Natural killer cell (primary cell): ENCODE measurements around the gene TANGO2. TPM values are rescaled to one million over a fixed set of nuclear protein-coding genes. Genes with fewer than 3 reads are reported as not detected.

Source experiments
- ATAC-seq, 3 donors: fragments of 150-1000 bp in 2 of 3; fragments of 200-7000 bp in 1 of 3; cut with Tn5 transposase; 1 replicate in 1 of 3; 2 replicates in 2 of 3; pipeline ENCODE4 v1.10.0; 2021; ENCODE audit warnings: mild to moderate bottlenecking in 2 of 3, moderate library complexity in 2 of 3
- DNase-seq, 2 donors: peaks; one replicate each; pipeline versions ENCODE4 v3.0.0 to v3.0.0-alpha.2; 2013 to 2021; ENCODE audit warnings: mixed read lengths in 1 of 2
- H3K27ac ChIP-seq: one replicate; pipeline ENCODE4 v1.5.1; 2013; ENCODE audit warnings: mild to moderate bottlenecking, low read length
- H3K27me3 ChIP-seq: one replicate; pipeline ENCODE4 v1.6.1; 2013; ENCODE audit warnings: low read length; ENCODE audit not compliant: control insufficient read depth, insufficient read depth
- H3K36me3 ChIP-seq: one replicate; pipeline ENCODE4 v1.6.1; 2013; ENCODE audit warnings: low read length; ENCODE audit not compliant: control insufficient read depth, insufficient read depth
- H3K4me1 ChIP-seq: one replicate; pipeline ENCODE4 v1.6.1; 2013; ENCODE audit warnings: low read length; ENCODE audit not compliant: control insufficient read depth, insufficient read depth
- H3K4me3 ChIP-seq: one replicate; pipeline ENCODE4 v1.5.1; 2013; ENCODE audit warnings: low read length
- H3K9me3 ChIP-seq: one replicate; pipeline ENCODE4 v1.6.1; 2013; ENCODE audit warnings: low read length; ENCODE audit not compliant: control insufficient read depth, insufficient read depth
- H3K27ac Mint-ChIP-seq, 2 donors: one replicate each; pipeline ENCODE4 v1.8.0; 2022; ENCODE audit warnings: mild to moderate bottlenecking in 2 of 2, mixed read lengths in 2 of 2, moderate library complexity in 1 of 2
- H3K27me3 Mint-ChIP-seq, 2 donors: one replicate each; pipeline ENCODE4 v1.8.0; 2022; ENCODE audit warnings: low read depth in 2 of 2, mixed read lengths in 2 of 2
- H3K36me3 Mint-ChIP-seq: one replicate; pipeline ENCODE4 v1.8.0; 2022; ENCODE audit warnings: mixed read lengths
- H3K4me1 Mint-ChIP-seq, 2 donors: one replicate each; pipeline ENCODE4 v1.8.0; 2022; ENCODE audit warnings: mixed read lengths in 2 of 2
- H3K4me3 Mint-ChIP-seq: one replicate; pipeline ENCODE4 v1.8.0; 2022; ENCODE audit warnings: mild to moderate bottlenecking, moderate library complexity, mixed read lengths
- H3K9me3 Mint-ChIP-seq, 2 donors: one replicate each; pipeline ENCODE4 v1.8.0; 2022; ENCODE audit warnings: mixed read lengths in 2 of 2
- WGBS: methylation state at CpG from one replicate; pipeline ENCODE4 v1.1.7; 2013; ENCODE audit warnings: missing lambda C conversion rate; ENCODE audit not compliant: insufficient coverage; 5-methylcytosine and 5-hydroxymethylcytosine counted together
- intact Hi-C: fragments of 100-400 bp; cut with micrococcal nuclease; formaldehyde crosslinking; loops from one replicate; pipeline ENCODE4 v1.14.2; 2022
- total RNA-seq, 4 donors: library from RNA; stranded (reverse); fragments of 120-200 nt in 1 of 4; gene quantifications; one replicate each; pipeline versions ENCODE4 v1.2.3 to v1.2.4, GENCODE V29; 2013 to 2022
- TF ChIP-seq, protein P1 (sequence below): fragments of 200-600 bp; IDR thresholded peaks from one replicate; pipeline ENCODE4 v1.8.0; 2022; ENCODE audit warnings: antibody characterized with exemption

TANGO2 gene
- total RNA-seq, 3 donors from 2014 or later (not counting 1 experiment from before 2014, with no cell fraction given), result 33.3 to 53.0 (median 46.2) TPM

DNA sequence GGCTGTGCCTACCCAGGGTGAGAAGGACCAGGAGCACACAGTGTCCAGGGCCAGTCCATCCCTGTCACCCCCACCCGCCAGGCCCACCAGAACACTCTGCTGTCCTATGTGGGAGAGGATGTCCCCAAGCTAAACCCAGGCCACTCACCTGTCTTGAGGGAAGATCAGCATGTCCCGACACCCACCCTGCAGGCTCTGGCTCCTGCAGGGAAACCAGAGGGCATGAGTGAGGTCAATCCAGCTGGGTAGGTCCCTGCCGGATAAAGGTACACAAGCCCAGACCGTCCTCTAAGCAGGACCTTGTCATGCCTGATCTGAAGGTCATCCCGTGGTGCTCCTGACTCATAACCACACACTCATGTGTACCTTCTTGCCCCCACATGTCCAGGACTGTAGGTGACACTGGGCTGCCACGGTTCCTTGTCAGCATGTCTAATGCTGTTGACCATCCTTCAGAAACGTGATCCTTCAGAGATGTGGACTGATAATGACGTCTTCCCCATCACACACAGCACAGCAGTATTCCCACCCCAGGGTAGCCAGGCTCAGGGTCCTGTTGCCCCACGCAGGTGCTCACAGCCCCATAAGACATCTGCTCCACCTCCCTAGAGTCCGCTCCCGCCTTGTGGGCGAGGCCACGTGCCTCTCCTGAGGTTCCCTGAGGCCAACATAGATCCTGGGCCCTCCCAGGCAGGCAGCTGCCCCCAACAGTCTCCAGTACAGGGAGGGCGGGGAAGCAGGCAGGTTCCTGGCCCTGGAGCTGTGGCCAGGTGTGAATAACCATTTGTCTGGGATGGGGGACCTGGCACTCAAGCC, 10.4 kb upstream of the TANGO2 start:
- H3K27me3 Mint-ChIP-seq, result no peaks in the 10 kb centered on the region
- no peaks in the 10 kb centered on the region for H3K36me3 Mint-ChIP-seq
- Histone ChIP-seq H3K9me3 (no peaks in the 10 kb centered on the region), H3K36me3 (no peaks in the 10 kb centered on the region), H3K4me3 (no peak overlapping the region), H3K4me1 (peaks cover 38% of the 10 kb centered on the region), H3K27me3 (no peaks in the 10 kb centered on the region), H3K27ac (no peak overlapping the region)
- no peaks in the 10 kb centered on the region for H3K9me3 Mint-ChIP-seq
- H3K4me1 Mint-ChIP-seq, result peaks cover 15 to 27% of the 10 kb centered on the region in 2 donors
- DNase-seq, result no peak
- 87% methylated on average over 14 of the region's 14 CpGs for WGBS
- no peak overlapping the region for H3K27ac Mint-ChIP-seq
- no peak for ATAC-seq
- intact Hi-C loops, result no loop called here
- no peak overlapping the region for H3K4me3 Mint-ChIP-seq
- TF ChIP-seq, protein P1, sequence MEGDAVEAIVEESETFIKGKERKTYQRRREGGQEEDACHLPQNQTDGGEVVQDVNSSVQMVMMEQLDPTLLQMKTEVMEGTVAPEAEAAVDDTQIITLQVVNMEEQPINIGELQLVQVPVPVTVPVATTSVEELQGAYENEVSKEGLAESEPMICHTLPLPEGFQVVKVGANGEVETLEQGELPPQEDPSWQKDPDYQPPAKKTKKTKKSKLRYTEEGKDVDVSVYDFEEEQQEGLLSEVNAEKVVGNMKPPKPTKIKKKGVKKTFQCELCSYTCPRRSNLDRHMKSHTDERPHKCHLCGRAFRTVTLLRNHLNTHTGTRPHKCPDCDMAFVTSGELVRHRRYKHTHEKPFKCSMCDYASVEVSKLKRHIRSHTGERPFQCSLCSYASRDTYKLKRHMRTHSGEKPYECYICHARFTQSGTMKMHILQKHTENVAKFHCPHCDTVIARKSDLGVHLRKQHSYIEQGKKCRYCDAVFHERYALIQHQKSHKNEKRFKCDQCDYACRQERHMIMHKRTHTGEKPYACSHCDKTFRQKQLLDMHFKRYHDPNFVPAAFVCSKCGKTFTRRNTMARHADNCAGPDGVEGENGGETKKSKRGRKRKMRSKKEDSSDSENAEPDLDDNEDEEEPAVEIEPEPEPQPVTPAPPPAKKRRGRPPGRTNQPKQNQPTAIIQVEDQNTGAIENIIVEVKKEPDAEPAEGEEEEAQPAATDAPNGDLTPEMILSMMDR, result no peak

DNA sequence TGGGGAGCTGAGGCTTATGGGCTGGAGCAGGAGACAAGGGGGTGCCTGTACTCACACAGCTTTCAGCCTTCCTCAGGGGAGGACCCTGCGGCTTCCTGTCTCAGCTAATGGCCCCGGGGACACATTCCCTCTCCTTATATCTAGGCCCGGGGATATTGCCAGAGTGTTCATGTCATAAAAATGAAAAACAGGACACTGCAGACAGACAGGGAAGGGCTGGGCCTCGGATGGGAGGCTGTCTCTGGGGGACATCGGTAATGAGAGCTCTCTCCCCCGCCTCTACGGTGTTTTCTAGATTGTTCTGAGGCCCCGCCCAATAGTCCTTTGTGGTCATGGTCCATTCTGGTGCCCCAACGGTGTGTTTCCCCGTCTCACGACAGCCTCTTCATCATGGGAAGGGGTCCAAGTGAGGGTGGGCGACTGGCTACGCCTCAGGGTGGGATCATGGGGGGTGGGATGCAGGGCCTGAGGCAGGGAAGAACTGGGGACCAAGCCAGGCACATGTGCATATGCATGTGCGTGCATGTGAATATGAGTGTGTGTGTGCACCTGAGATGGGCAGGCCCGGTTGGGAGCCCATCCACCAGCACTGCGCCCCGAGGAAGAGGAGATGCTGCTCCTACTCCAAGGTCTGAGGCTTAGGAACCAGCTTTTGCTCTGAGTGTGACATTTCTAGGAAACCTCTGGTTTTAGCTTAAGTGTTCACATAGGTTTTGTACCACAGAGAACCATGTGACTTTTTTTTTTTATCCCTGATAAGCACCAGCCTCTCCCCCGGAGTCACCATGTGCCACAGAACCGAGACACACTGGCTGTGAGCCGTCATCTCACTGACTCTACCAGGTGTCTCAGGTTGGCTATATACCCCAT, 9.6 kb upstream of the TANGO2 start:
- Mint-ChIP-seq H3K4me3 (no peak overlapping the region), H3K4me1 (peaks cover 15 to 27% of the 10 kb centered on the region in 2 donors), H3K9me3 (no peaks in the 10 kb centered on the region), H3K36me3 (no peaks in the 10 kb centered on the region), H3K27me3 (no peaks in the 10 kb centered on the region), H3K27ac (no peak overlapping the region)
- Histone ChIP-seq H3K4me1 (peaks cover 42% of the 10 kb centered on the region), H3K9me3 (no peaks in the 10 kb centered on the region), H3K36me3 (no peaks in the 10 kb centered on the region), H3K27me3 (no peaks in the 10 kb centered on the region), H3K4me3 (no peak overlapping the region), H3K27ac (no peak overlapping the region)
- WGBS, result 71% methylated on average over 20 of the region's 20 CpGs
- ATAC-seq (no peak), DNase-seq (no peak)
- intact Hi-C loops, result no loop called here
- TF ChIP-seq, protein P1, result no peak

DNA sequence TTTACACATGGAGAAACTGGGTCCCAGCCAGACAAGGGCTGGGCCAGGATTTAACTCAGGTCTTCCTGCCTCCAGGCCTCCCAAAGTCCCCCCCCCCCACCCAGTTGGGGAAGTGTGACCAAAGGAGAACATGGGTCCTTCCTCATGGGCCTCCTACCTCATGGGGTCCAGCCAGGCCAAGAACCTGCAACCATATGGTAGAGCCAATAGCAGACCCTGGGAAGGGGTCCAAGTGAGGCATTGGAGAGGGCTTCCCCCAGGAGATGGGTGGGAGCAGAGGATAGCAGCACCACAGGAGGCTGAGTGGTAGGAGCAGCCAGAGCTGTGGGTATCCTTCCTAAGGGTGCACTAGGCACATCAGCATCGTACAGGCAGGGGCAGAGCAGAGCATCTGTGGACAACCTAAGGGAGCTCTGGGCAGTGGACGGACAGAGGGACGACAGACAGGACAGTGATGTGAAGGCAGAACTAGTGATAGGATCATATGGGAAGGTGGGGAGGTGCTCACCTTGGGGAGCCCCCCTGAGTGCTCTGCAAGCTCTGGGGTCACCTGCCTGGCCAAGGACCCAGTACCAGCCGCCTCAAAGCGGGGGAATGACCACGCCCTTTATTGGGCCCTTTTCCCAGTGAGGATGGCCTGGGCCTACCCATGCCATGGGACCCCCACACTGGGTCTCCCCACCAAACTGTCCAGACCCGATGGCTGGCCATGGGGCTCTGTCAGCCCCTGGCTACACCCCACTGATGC, 8.7 kb upstream of the TANGO2 start:
- Histone ChIP-seq H3K36me3 (no peaks in the 10 kb centered on the region), H3K27me3 (no peaks in the 10 kb centered on the region), H3K4me3 (no peak overlapping the region), H3K27ac (no peak overlapping the region), H3K9me3 (no peaks in the 10 kb centered on the region), H3K4me1 (peaks cover 44% of the 10 kb centered on the region)
- Mint-ChIP-seq H3K36me3 (no peaks in the 10 kb centered on the region), H3K4me3 (peak overlapping the region; percentile 22), H3K27me3 (no peaks in the 10 kb centered on the region), H3K9me3 (no peaks in the 10 kb centered on the region), H3K27ac (no peak overlapping the region), H3K4me1 (peaks cover 15 to 30% of the 10 kb centered on the region in 2 donors)
- 93% methylated on average over 7 of the region's 7 CpGs for WGBS
- intact Hi-C loops, result no loop called here
- DNase-seq (no peak), ATAC-seq (no peak)
- TF ChIP-seq, protein P1, result no peak
